Measurements from ENCODE around the gene OR51V1.
"Not testable (repeated sequence)": the region's sequence is repeated elsewhere in the genome, so short reads cannot be mapped to it uniquely, and the experiment has no call there.

OR51V1 gene

GRCh38 chr11:5188201-5188600 is 12.3 kb downstream of the OR51V1 start:
- H3K4me3 ChIP-seq (ENCODE audit: low read depth, low read length) = no peak overlapping the region
- TF ChIP-seq CTCF (IDR thresholded peaks at IDR 0.05; ENCODE audit: low read depth, low read length, missing control alignments) = no peak
- DNase-seq (ENCODE audit: low read depth) = no peak
- in situ Hi-C loops (cut with HindIII; ENCODE audit: low sequenced_read_pairs) = no loop called here

GRCh38 chr11:5178046-5178837 is 22.2 kb downstream of the OR51V1 start:
- no peak for DNase-seq (ENCODE audit: low read depth)
- no peak for TF ChIP-seq CTCF (IDR thresholded peaks at IDR 0.05; ENCODE audit: low read depth, low read length, missing control alignments)
- no peak overlapping the region for H3K4me3 ChIP-seq (ENCODE audit: low read depth, low read length)
- in situ Hi-C loops (cut with HindIII; ENCODE audit: low sequenced_read_pairs) = no loop called here

DNA sequence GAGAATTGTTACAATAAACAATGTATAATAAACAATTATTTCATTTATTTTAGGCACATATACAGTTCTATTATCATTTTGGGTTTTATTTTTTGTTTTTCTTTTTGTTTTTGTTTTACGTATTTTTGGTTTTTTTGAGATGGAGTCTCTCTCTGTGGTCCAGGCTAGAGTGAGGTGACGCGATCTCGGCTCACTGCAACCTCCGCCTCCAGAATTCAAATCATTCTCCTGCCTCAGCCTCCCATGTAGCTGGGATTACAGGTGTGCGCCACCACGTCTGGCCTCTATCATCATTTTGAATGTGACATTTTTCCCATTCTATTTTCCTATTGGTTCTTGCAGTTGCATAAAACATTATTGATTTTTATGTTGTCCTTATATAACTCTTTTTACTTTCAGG is 25.5 kb downstream of the OR51V1 start:
- in situ Hi-C loops (cut with HindIII; ENCODE audit: low sequenced_read_pairs) = no loop called here

GRCh38 chr11:5171856-5172255 is 28.6 kb downstream of the OR51V1 start:
- DNase-seq (ENCODE audit: low read depth) = no peak
- no peak overlapping the region for H3K4me3 ChIP-seq (ENCODE audit: low read depth, low read length)
- in situ Hi-C loops (cut with HindIII; ENCODE audit: low sequenced_read_pairs) = no loop called here
- no peak for TF ChIP-seq CTCF (IDR thresholded peaks at IDR 0.05; ENCODE audit: low read depth, low read length, missing control alignments)

More for the DNA sequence above, 25.5 kb downstream of the OR51V1 start:
- H3K4me3 ChIP-seq (ENCODE audit: low read depth, low read length) = no peak overlapping the region
- DNase-seq (ENCODE audit: low read depth) = no peak
- no peak for TF ChIP-seq CTCF (IDR thresholded peaks at IDR 0.05; ENCODE audit: low read depth, low read length, missing control alignments)

GRCh38 chr11:5165898-5166297 is 34.6 kb downstream of the OR51V1 start:
- in situ Hi-C loops (cut with HindIII; ENCODE audit: low sequenced_read_pairs); H3K4me3 ChIP-seq (ENCODE audit: low read depth, low read length); DNase-seq (ENCODE audit: low read depth): not testable (repeated sequence)

- DNase-seq (ENCODE audit: low read depth); H3K4me3 ChIP-seq (ENCODE audit: low read depth, low read length); in situ Hi-C loops (cut with HindIII; ENCODE audit: low sequenced_read_pairs): not testable (repeated sequence)
Observed at GRCh38 chr11:5164807-5165206, 35.7 kb downstream of the OR51V1 start.

DNA sequence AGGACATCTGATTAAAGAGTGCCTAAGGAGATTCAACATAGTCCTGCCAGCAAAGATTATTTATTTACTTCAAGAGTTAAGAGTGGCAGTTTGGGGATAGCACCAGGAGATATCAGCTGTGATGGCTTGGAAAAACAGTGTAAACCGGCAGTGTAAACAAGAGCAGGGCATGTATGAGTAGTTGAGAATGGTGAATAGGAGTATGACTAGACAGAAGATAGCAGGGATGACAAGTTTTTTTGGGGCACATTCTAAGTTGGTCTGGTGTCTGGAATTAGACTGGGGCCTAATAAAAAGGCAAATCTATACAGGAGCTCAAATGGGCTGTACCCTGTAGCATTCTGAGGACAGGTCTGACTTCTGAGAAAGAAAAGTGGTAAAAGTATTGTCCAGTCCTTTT is 39.4 kb downstream of the OR51V1 start:
- H3K4me3 ChIP-seq (ENCODE audit: low read depth, low read length); DNase-seq (ENCODE audit: low read depth); in situ Hi-C loops (cut with HindIII; ENCODE audit: low sequenced_read_pairs): not testable (repeated sequence)

- in situ Hi-C loops (cut with HindIII; ENCODE audit: low sequenced_read_pairs) = not testable (repeated sequence)
Observed at GRCh38 chr11:5160217-5160616, 40.3 kb downstream of the OR51V1 start.

DNA sequence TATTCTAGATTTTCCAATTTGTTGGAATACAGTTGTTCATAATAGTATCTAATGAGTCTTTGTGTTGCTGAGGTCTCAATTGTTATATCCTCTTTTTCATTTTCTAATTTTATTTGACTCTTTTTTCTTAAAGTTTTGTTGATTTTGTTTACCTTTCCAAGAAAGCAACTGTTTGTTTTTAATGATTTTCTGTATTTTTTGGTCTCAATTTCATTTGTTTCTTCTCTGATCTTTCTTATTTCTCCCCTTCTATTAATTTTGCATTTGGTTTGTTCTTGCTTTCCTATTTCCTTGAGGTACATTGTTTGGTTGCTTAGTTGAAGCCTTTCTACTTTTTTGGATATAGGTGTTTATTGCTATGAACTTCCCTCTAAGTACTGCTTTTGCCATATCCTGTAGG is 40.7 kb downstream of the OR51V1 start:
- in situ Hi-C loops (cut with HindIII; ENCODE audit: low sequenced_read_pairs) = no loop called here
- H3K4me3 ChIP-seq (ENCODE audit: low read depth, low read length) = no peak overlapping the region
- no peak for TF ChIP-seq CTCF (IDR thresholded peaks at IDR 0.05; ENCODE audit: low read depth, low read length, missing control alignments)
- no peak for DNase-seq (ENCODE audit: low read depth)

More at GRCh38 chr11:5160217-5160616, 40.3 kb downstream of the OR51V1 start:
- DNase-seq (ENCODE audit: low read depth); H3K4me3 ChIP-seq (ENCODE audit: low read depth, low read length): not testable (repeated sequence)

Measured in astrocyte of the cerebellum (primary cell).